ENCODE measurements around the gene MUC2.

MUC2 gene

GRCh38 chr11:1067812-1068496 is 6.7 kb upstream of the MUC2 start:
- H3K4me2 ChIP-seq (ENCODE audit: low read depth, low read length) = no peak overlapping the region
- no peaks in the 10 kb centered on the region for H3K9me2 ChIP-seq (replicated peaks; ENCODE audit: insufficient read depth, low read length)
- no peak for DNase-seq
- H3K79me2 ChIP-seq (ENCODE audit: low read length) = no peaks in the 10 kb centered on the region
- H3K36me3 ChIP-seq (replicated peaks; ENCODE audit: insufficient read depth, low read length) = no peaks in the 10 kb centered on the region
- no peaks in the 10 kb centered on the region for H3F3A ChIP-seq (ENCODE audit: insufficient read depth, low read length)
- no peak overlapping the region for H3K27ac ChIP-seq (ENCODE audit: low read length)
- H4K20me1 ChIP-seq (ENCODE audit: insufficient read depth, low read length) = no peaks in the 10 kb centered on the region
- peaks cover 75% of the 10 kb centered on the region for H3K27me3 ChIP-seq (replicated peaks; ENCODE audit: insufficient read depth, low read length)
- no peak overlapping the region for H2AFZ ChIP-seq (ENCODE audit: low read length)
- H3K9me3 ChIP-seq (replicated peaks; ENCODE audit: insufficient read depth, low read length) = no peaks in the 10 kb centered on the region
- no peak overlapping the region for H3K9ac ChIP-seq (ENCODE audit: low read length)
- H3K4me3 ChIP-seq (ENCODE audit: low read length) = no peak overlapping the region
- TF ChIP-seq EZH2 (optimal IDR thresholded peaks at IDR 0.05; ENCODE audit: low read depth, low read length) (no peak), CTCF (IDR thresholded peaks at IDR 0.05; ENCODE audit: low read length) (no peak), EZH2phosphoT487 (IDR thresholded peaks at IDR 0.05; ENCODE audit: low read length) (no peak)
- no peaks in the 10 kb centered on the region for H3K4me1 ChIP-seq (ENCODE audit: low read length)

GRCh38 chr11:1069740-1070139 is 4.9 kb upstream of the MUC2 start:
- Histone ChIP-seq H3K9ac (ENCODE audit: low read length) (no peak overlapping the region), H3K4me1 (ENCODE audit: low read length) (no peaks in the 10 kb centered on the region), H3K27ac (ENCODE audit: low read length) (no peak overlapping the region), H3F3A (ENCODE audit: insufficient read depth, low read length) (no peaks in the 10 kb centered on the region), H2AFZ (ENCODE audit: low read length) (no peak overlapping the region), H3K9me2 (replicated peaks; ENCODE audit: insufficient read depth, low read length) (no peaks in the 10 kb centered on the region), H3K4me3 (ENCODE audit: low read length) (no peak overlapping the region), H4K20me1 (ENCODE audit: insufficient read depth, low read length) (no peaks in the 10 kb centered on the region), H3K9me3 (replicated peaks; ENCODE audit: insufficient read depth, low read length) (no peaks in the 10 kb centered on the region), H3K27me3 (replicated peaks; ENCODE audit: insufficient read depth, low read length) (peaks cover 77% of the 10 kb centered on the region), H3K4me2 (ENCODE audit: low read depth, low read length) (no peak overlapping the region), H3K36me3 (replicated peaks; ENCODE audit: insufficient read depth, low read length) (no peaks in the 10 kb centered on the region), H3K79me2 (ENCODE audit: low read length) (no peaks in the 10 kb centered on the region)
- no peak for TF ChIP-seq EZH2phosphoT487 (IDR thresholded peaks at IDR 0.05; ENCODE audit: low read length)
- no peak for TF ChIP-seq CTCF (IDR thresholded peaks at IDR 0.05; ENCODE audit: low read length)
- TF ChIP-seq EZH2 (optimal IDR thresholded peaks at IDR 0.05; ENCODE audit: low read depth, low read length) = no peak
- no peak for DNase-seq

- H3K9ac ChIP-seq (ENCODE audit: low read length) = no peak overlapping the region
These were observed 3.8 kb upstream of the MUC2 start for GRCh38 chr11:1070594-1071462.

More at GRCh38 chr11:1070594-1071462, 3.8 kb upstream of the MUC2 start:
- no peak overlapping the region for H3K4me3 ChIP-seq (ENCODE audit: low read length)
- no peaks in the 10 kb centered on the region for H3K9me3 ChIP-seq (replicated peaks; ENCODE audit: insufficient read depth, low read length)
- no peaks in the 10 kb centered on the region for H3K4me1 ChIP-seq (ENCODE audit: low read length)
- no peaks in the 10 kb centered on the region for H3K36me3 ChIP-seq (replicated peaks; ENCODE audit: insufficient read depth, low read length)
- no peak overlapping the region for H3K4me2 ChIP-seq (ENCODE audit: low read depth, low read length)
- H3K9me2 ChIP-seq (replicated peaks; ENCODE audit: insufficient read depth, low read length) = no peaks in the 10 kb centered on the region
- no peaks in the 10 kb centered on the region for H4K20me1 ChIP-seq (ENCODE audit: insufficient read depth, low read length)
- peaks cover 83% of the 10 kb centered on the region for H3K27me3 ChIP-seq (replicated peaks; ENCODE audit: insufficient read depth, low read length)
- H3K27ac ChIP-seq (ENCODE audit: low read length) = no peak overlapping the region
- no peak overlapping the region for H2AFZ ChIP-seq (ENCODE audit: low read length)
- no peaks in the 10 kb centered on the region for H3F3A ChIP-seq (ENCODE audit: insufficient read depth, low read length)
- H3K79me2 ChIP-seq (ENCODE audit: low read length) = no peaks in the 10 kb centered on the region
- TF ChIP-seq CTCF (IDR thresholded peaks at IDR 0.05; ENCODE audit: low read length) (no peak), EZH2 (optimal IDR thresholded peaks at IDR 0.05; ENCODE audit: low read depth, low read length) (no peak), EZH2phosphoT487 (IDR thresholded peaks at IDR 0.05; ENCODE audit: low read length) (no peak)
- DNase-seq = no peak

Data from MM.1S (cell line).